Mesenteric fat pad (tissue), 1 donor: ENCODE data around the gene ATP13A3. TPM values are rescaled to one million over a fixed set of nuclear protein-coding genes. Genes with fewer than 3 reads are reported as not detected.

Source experiments
- DNase-seq: peaks from one replicate; pipeline ENCODE4 v3.0.0-alpha.2; 2020; ENCODE audit warnings: low spot score
- total RNA-seq: library from RNA; stranded (reverse); fragmentation: NEBNext Ultra II Directional; extraction: Animal tissue kit (Norgen Biotek cat#: 25700); gene quantifications from one replicate; pipeline ENCODE4 v1.2.1, GENCODE V29; 2021
- donor health status: DM: yes; HTN: yes; CAD: no.

Gene ATP13A3
- total RNA-seq, 1 donor from 2014 or later = 204 TPM

DNA sequence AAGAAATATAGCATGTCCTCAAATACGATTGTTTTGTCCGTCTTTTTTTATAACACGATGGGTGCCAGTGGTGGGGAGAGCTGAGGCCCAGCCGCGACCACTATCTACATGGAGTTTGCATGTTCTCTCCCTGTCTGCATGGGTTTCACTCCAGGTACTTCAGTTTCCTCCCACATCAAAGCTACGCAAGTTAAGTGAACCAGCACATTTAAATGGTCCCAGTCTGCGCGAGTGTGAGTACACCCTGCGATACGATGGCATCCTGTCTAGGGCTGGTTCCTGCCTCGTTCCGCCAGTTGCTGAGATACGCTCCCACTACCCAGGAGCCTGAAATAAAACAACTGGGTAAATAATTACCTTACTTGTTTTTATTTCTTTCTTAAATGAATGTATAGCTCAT lies 40.6 kb downstream of the ATP13A3 start:
- DNase-seq = no peak

- no peak for DNase-seq
These were observed 42.9 kb downstream of the ATP13A3 start for GRCh38 chr3:194443901-194444300.

DNA sequence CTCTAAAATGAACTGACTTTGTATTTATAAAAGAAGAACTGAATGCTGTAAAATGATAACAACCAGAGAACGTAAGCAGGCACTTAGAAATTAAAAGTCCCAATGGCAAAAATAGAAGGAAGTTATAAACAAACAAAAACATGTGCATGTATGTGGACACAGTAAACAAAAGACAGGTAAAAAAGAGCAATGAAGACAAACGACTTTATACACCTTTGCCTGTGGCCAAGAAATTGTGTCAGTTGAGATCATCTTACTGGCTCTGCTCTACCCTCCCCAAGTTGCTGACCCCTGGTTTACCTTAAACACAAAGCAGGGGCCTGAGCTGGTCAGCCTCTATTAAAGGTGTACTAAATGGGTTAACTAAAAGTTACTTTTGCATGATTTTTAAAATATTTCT lies 46.0 kb downstream of the ATP13A3 start:
- no peak for DNase-seq

DNA sequence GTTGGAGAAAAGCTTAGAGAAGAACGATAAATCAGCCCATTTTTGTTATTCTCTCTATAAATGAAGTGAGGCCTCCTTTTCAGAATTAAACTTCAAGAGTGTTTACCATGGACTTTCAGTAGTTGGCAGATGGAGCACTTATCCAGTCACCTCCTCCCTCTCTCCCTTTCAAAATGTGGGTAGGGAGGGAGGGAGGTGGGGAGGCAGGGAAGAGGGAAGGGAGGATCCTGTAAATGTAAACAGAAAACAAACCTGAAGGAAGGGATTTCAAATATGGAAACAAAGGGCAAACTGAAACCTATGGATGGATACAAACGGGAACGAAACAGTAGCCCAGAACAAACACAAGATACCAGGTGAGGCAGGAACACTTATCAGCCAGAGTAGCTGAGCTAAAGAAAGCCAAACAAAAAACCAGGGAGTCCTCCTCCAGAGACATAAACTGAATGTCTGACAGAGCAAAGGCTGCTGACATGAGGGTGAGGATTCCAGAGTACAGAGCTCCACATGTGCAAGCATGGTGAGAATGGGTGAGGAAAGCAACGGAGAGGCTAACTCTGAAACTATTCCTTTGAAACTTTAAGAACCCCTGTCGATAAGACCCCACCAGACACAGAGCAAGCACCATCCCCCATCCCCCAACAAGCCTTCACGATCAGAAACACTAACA lies 46.8 kb downstream of the ATP13A3 start:
- DNase-seq = no peak

GRCh38 chr3:194434503-194434902 lies 52.3 kb downstream of the ATP13A3 start:
- no peak for DNase-seq

DNA sequence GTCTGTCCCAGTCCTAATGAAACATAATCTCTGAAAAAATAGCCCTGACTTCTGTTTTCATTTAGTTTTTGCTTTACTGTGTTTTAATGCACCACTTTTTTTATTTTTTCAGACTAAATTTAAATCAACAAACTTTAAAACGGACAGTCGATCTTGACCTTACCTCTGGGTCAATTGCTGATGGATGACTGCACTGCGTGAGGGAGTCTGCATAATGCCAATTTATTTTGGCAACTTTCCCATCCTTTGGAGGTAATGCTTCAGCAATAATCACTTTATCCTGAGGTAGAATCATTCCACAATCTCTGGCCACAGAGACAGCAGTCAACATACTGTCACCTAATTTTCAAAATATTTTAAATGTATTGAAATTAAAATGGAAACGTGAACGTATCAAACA lies 55.2 kb downstream of the ATP13A3 start:
- DNase-seq = no peak

DNA sequence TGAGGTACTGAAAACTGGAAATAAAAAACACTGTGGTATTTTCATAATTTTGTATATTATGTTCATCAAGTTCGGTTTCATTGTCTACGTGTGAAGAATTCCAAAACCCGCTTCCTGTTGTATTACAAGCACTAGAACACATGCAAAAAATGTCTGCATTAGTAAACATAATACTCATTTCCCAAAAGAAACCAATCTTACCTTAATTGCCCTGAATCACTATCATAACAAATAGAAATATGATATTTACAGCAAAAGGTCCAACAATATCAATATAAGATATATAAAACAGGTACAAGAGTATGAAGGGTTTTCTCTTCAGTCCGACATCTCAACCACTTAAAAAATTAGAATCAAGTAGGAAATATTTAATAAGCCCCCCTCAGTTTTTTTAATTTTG lies 61.4 kb downstream of the ATP13A3 start:
- DNase-seq = no peak

DNA sequence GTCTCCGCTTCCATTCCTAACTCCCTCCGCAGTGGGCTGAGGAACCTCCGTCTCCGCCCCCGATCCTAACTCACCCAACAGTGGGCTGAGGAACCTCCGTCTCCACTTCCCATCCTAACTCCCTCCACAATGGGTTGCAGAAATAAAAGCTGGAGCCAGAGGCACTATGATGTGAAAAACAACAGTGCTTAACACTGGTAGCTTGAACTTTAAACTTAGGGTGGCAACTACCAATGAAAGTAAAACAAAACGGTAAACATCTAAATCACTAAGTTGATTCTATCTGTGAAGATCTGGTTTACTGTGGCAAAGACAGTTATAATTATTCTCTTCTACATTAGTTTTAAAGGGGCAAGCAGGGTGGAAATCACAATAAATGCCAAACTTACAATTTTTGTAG lies 61.8 kb downstream of the ATP13A3 start:
- DNase-seq = no peak

GRCh38 chr3:194424373-194424772 lies 62.4 kb downstream of the ATP13A3 start:
- DNase-seq = no peak

GRCh38 chr3:194423317-194423716 lies 63.5 kb downstream of the ATP13A3 start:
- DNase-seq = no peak

GRCh38 chr3:194422188-194422587 lies 64.6 kb downstream of the ATP13A3 start:
- no peak for DNase-seq

- no peak for DNase-seq
These were observed 68.1 kb downstream of the ATP13A3 start for GRCh38 chr3:194418671-194419070.

- no peak for DNase-seq
These were observed 79.4 kb downstream of the ATP13A3 start for GRCh38 chr3:194407423-194407822.

DNA sequence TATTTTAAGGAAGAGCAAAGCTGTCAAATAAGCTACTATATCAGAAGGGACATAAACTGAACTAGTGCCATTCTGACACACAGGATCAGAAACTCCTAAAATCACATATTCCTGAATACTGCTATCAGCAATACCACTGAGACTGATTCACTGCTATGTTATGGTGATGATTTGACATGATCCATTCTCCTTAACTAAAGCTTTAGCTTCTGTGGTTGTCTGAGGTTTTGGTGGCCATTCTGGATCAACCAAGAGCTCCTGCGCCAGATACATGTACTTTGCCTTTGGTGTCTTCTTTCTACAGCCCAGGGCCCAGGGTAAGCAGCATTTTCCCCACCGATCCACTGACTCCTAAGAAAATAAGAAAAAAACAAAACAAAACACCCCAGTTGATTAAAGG lies 81.0 kb downstream of the ATP13A3 start:
- DNase-seq = no peak

GRCh38 chr3:194404365-194405140 lies 82.2 kb downstream of the ATP13A3 start:
- no peak for DNase-seq

DNA sequence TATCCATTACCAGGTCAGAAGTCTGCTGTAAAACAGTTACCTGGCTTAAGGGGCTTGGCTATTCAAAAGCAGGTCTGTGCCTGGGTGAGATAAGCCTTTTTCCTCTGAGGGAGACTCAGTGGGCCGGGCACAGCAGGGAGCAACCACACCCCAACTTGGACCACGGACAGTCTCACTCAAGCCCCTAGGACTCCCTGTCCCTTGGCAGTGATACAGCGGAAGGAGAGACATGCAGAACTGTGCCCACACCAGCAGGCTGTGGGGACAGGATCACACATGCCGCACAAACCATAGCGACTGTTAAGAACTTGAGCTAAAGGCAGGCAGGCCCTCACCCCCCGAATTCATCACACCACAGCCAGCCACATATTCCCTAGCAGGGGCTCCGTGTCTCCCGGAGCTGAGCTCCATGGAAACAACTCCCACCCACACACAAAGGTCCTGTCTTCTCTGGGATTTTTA lies 84.9 kb downstream of the ATP13A3 start:
- no peak for DNase-seq

DNA sequence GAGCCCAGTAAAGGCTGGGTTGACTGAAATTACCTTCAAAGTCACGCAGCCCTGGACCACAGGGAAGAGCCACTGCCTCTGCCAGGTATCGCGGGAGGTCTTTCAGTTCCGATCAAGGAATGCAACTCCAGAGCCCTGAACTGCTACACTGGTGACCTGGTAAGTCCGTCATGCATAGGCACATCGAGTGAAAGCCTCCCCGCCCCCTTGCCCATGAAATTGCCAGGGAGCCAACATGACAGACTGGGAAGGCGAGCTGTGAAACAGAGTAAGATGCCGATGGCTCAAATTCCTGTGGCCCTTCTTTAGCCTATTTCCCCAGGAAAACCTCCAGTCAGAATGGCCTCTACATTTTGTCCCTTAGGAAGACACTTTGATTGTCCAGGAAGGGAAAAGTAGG lies 85.5 kb downstream of the ATP13A3 start:
- no peak for DNase-seq

GRCh38 chr3:194399874-194400411 lies 86.9 kb downstream of the ATP13A3 start:
- no peak for DNase-seq

DNA sequence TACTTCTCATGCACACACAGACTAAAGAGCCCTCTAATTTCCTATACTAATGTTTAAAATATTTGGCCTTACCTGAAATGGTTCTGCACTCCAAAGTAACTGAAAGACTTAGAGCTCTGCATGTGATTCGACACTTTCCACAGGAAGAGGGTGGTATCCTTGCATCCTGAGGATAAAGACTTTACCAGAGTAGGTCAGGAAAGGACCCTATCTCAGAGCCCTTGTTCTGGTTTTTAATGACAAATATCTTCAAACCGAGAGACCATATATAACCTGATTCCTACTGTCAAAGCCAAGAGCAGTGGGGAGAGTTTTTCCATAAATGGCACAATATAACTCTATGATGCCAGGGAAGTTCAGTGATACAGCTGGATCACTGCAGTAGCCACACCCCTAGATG lies 87.6 kb downstream of the ATP13A3 start, which contains the start of gene GP5:
GP5 (minus strand) TSS at position 101 of the 400 bp plus-strand sequence. CDS start 984 bp downstream, outside the sequence.
- no peak for DNase-seq

GRCh38 chr3:194397757-194398312 lies 89.0 kb downstream of the ATP13A3 start:
- no peak for DNase-seq

GRCh38 chr3:194396859-194397756 lies 89.7 kb downstream of the ATP13A3 start:
- DNase-seq = no peak
